KMS-11 (cell line): Measurements from ENCODE around the gene NEURL1.

Experiments
- H2AFZ ChIP-seq: fragments of 200-600 bp; sonication (generic); 2 replicates; pipeline ENCODE4 v1.6.1; 2016; ENCODE audit warnings: antibody characterized with exemption, mixed run types, low read depth
- H3K27ac ChIP-seq: fragments of 200-600 bp; sonication (generic); 2 replicates; pipeline ENCODE4 v1.6.1; 2016; ENCODE audit warnings: mild to moderate bottlenecking, mixed run types
- H3K27me3 ChIP-seq: fragments of 200-600 bp; sonication (generic); 2 replicates; pipeline ENCODE4 v1.6.1; 2017; ENCODE audit warnings: mild to moderate bottlenecking, low read depth, mixed run types, moderate library complexity; ENCODE audit not compliant: insufficient read depth
- H3K36me3 ChIP-seq: fragments of 200-600 bp; sonication (generic); 2 replicates; pipeline ENCODE4 v1.6.1; 2017; ENCODE audit warnings: mild to moderate bottlenecking, mixed run types; ENCODE audit not compliant: insufficient read depth
- H3K4me1 ChIP-seq: fragments of 200-600 bp; sonication (generic); 2 replicates; pipeline ENCODE4 v1.6.1; 2016; ENCODE audit warnings: mild to moderate bottlenecking, low read depth, mixed run types; ENCODE audit not compliant: poor library complexity, severe bottlenecking
- H3K4me2 ChIP-seq: fragments of 200-600 bp; sonication (generic); 2 replicates; pipeline ENCODE4 v1.7.0; 2016; ENCODE audit warnings: mild to moderate bottlenecking, mixed run types
- H3K4me3 ChIP-seq: fragments of 200-600 bp; sonication (generic); IDR thresholded peaks from 2 replicates; pipeline ENCODE4 v1.6.1; 2017; ENCODE audit warnings: low read depth, low read length, mixed read lengths; ENCODE audit not compliant: insufficient read depth
- H3K79me2 ChIP-seq: fragments of 200-600 bp; sonication (generic); 2 replicates; pipeline ENCODE4 v1.6.1; 2016; ENCODE audit warnings: low read depth, mixed run types; ENCODE audit not compliant: insufficient read depth
- H3K9ac ChIP-seq: fragments of 200-600 bp; sonication (generic); 2 replicates; pipeline ENCODE4 v1.6.1; 2016; ENCODE audit warnings: mild to moderate bottlenecking, mixed run types
- H4K20me1 ChIP-seq: fragments of 200-600 bp; sonication (generic); 2 replicates; pipeline ENCODE4 v1.6.1; 2016; ENCODE audit warnings: mild to moderate bottlenecking, mixed run types; ENCODE audit not compliant: insufficient read depth
- TF ChIP-seq, protein P1 (sequence below): fragments of 200-600 bp; sonication (generic); conservative IDR thresholded peaks from 2 replicates; pipeline ENCODE4 v1.6.1; 2017; ENCODE audit warnings: low read depth, mild to moderate bottlenecking, antibody characterized with exemption, low read length, moderate library complexity, mixed read lengths

NEURL1 gene

DNA sequence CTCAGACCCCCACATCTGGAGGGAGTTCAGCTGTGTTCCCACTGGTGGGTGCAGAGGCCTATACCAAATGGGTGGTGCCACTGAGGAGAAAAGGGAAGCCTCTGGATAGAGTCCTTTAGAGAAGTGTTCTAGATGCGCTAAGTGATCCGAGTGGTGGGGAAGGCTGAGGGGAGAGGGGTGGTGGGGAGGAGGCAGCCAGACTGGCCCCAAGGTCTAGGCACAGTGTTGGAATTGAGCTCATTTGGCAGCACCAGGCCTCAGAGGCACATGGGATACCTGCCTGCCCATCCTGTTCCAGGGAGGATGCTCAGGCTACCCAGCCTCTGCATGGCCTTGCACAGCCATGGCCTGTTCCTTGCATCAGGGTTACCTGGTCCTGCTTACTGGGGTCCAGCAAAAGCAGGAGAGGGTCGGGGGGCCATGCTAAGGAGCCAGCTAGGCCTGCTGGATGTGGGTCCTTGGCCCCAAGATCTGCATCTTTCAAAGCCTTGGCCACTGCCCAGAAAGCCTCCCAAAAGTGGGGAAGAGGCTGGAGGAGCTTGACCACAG lies 99.6 kb downstream of the NEURL1 start:
- H3K9ac ChIP-seq = no peak overlapping the region
- H2AFZ ChIP-seq = no peak overlapping the region
- H3K27me3 ChIP-seq = no peaks in the 10 kb centered on the region
- H3K36me3 ChIP-seq = no peaks in the 10 kb centered on the region
- H4K20me1 ChIP-seq = no peaks in the 10 kb centered on the region
- H3K4me3 ChIP-seq = no peak overlapping the region
- no peaks in the 10 kb centered on the region for H3K4me1 ChIP-seq
- TF ChIP-seq, protein P1, sequence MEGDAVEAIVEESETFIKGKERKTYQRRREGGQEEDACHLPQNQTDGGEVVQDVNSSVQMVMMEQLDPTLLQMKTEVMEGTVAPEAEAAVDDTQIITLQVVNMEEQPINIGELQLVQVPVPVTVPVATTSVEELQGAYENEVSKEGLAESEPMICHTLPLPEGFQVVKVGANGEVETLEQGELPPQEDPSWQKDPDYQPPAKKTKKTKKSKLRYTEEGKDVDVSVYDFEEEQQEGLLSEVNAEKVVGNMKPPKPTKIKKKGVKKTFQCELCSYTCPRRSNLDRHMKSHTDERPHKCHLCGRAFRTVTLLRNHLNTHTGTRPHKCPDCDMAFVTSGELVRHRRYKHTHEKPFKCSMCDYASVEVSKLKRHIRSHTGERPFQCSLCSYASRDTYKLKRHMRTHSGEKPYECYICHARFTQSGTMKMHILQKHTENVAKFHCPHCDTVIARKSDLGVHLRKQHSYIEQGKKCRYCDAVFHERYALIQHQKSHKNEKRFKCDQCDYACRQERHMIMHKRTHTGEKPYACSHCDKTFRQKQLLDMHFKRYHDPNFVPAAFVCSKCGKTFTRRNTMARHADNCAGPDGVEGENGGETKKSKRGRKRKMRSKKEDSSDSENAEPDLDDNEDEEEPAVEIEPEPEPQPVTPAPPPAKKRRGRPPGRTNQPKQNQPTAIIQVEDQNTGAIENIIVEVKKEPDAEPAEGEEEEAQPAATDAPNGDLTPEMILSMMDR = peak; percentile 71
- H3K27ac ChIP-seq = no peak overlapping the region
- H3K4me2 ChIP-seq = no peak overlapping the region
- H3K79me2 ChIP-seq = no peaks in the 10 kb centered on the region

DNA sequence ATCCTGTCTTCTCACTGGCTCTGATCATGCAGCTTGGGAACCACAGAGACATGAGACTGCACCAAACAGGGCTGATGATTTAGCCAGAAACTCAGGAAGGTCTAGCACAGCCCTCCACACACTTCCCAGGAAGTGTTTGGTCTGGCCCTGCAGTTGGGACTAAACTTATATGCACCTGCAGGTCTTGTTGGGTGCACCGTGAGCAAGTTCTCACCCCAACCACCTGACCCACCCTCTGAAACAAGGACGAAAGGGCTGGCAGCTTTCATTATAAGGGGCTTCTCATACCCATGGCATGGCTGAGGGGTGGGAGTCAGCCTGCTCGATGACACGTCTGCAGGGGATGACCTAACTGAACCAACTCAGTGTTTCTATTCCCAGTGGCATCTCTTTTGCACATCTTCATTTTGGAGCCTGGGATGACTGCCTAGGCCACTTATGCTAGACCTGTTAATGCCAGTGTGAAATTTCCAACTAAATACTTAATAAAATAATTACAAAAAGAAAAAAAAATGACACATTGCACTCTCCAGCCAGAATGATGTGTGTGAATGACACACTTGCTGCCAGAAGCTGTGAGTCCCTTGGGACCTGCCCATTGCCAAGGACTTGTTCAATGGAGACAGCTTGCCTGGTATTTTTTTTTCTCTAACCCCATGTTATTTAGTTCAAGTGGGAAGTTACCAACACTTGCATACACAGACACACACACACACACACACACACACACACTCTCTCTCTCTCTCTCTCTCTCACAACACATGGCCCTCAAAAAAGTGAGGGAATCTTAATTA lies 102.6 kb downstream of the NEURL1 start:
- no peak overlapping the region for H3K4me3 ChIP-seq
- H3K9ac ChIP-seq = no peak overlapping the region
- no peaks in the 10 kb centered on the region for H3K36me3 ChIP-seq
- H2AFZ ChIP-seq = no peak overlapping the region
- H3K27ac ChIP-seq = no peak overlapping the region
- H3K4me2 ChIP-seq = no peak overlapping the region
- H3K4me1 ChIP-seq = no peaks in the 10 kb centered on the region
- H3K27me3 ChIP-seq = no peaks in the 10 kb centered on the region
- TF ChIP-seq, protein P1 = no peak
- H3K79me2 ChIP-seq = no peaks in the 10 kb centered on the region
- no peaks in the 10 kb centered on the region for H4K20me1 ChIP-seq

DNA sequence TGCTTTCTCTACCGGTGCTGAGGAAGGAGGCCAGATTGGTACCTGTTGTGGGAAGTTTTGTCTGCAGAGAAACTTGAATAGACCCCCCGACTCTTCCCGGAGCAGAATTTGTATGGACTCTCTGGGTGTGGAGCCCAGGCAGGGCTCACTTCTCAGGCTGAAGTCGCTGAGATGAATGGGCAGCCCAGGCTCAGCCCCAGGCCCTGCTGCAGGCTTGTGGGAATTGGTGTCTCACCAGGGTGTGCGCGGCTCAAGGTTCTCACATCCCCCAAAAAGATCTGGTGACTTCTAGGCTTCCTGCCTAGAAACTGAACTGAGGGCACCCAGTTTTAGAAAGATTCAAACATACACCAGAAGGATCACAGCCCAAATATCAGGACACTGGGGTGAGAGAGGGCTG lies 103.5 kb downstream of the NEURL1 start:
- Histone ChIP-seq H3K4me3 (no peak overlapping the region), H3K27ac (no peak overlapping the region), H3K79me2 (no peaks in the 10 kb centered on the region), H4K20me1 (no peaks in the 10 kb centered on the region), H3K27me3 (no peaks in the 10 kb centered on the region), H3K36me3 (no peaks in the 10 kb centered on the region), H3K9ac (no peak overlapping the region), H3K4me2 (no peak overlapping the region), H3K4me1 (no peaks in the 10 kb centered on the region), H2AFZ (no peak overlapping the region)
- TF ChIP-seq, protein P1 = no peak

DNA sequence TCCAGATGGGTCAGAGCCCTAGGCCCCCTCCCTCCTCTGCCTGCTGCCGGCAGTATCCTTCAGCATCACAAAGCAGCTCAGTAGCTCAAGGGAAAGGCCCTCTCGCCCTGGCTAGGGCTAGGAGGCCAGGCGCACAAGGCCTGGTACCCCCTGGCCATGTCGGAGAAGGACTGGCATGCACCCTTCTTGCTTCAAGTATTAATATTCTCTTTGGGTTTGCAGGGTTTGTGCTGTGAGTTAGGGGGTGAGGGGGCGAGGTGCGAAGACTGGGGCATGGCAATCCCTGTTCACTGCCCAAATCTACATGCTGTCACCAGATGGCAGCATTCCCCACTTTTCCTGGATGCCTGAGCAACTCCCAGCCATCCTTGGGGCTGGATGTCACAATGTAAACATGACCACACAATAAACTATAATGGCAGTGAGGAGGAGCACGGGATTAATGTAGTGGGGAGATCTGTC lies 105.2 kb downstream of the NEURL1 start:
- Histone ChIP-seq H3K9ac (no peak overlapping the region), H3K4me1 (no peaks in the 10 kb centered on the region), H4K20me1 (no peaks in the 10 kb centered on the region), H2AFZ (no peak overlapping the region), H3K4me3 (no peak overlapping the region), H3K27ac (no peak overlapping the region), H3K4me2 (no peak overlapping the region), H3K79me2 (no peaks in the 10 kb centered on the region), H3K27me3 (no peaks in the 10 kb centered on the region), H3K36me3 (no peaks in the 10 kb centered on the region)
- TF ChIP-seq, protein P1 = peak; percentile 56
